HEK293 (cell line): ENCODE results near the gene PDZK1IP1.

Experiments
- CTCF ChIA-PET: fragments of 350-600 bp; formaldehyde crosslinking; extraction: SDS; loops from one replicate; lab custom pipeline; 2021; ENCODE audit warnings: antibody characterized with exemption; lab: Yijun Ruan, JAX
- POLR2A ChIA-PET: fragments of 300-600 bp; formaldehyde crosslinking; extraction: SDS; loops from one replicate; lab custom pipeline; 2020; ENCODE audit warnings: antibody characterized with exemption, inconsistent platforms; lab: Yijun Ruan, JAX
- H3K27ac ChIP-seq: fragments of 200-500 bp; sonication (Bioruptor generic); 2 replicates; pipeline ENCODE4 v1.5.1; 2014; ENCODE audit warnings: low read depth, low read length, control low read depth, inconsistent platforms; ENCODE audit errors: extremely low read depth
- H3K36me3 ChIP-seq, 2 experiments: fragments of 200-500 bp in 1 of 2; sonication (Bioruptor generic) in 1 of 2; 1 replicate in 1 of 2; 2 replicates in 1 of 2; pipeline ENCODE4 v1.5.1; 2014 to 2017; ENCODE audit warnings: inconsistent platforms in 2 of 2, low read length in 2 of 2; ENCODE audit not compliant: control insufficient read depth in 2 of 2, insufficient read depth in 1 of 2
- H3K4me1 ChIP-seq: fragments of 200-500 bp; sonication (Bioruptor generic); 2 replicates; pipeline ENCODE4 v1.5.1; 2014; ENCODE audit warnings: mild to moderate bottlenecking, low read length, inconsistent platforms; ENCODE audit not compliant: control insufficient read depth, insufficient read depth
- H3K4me3 ChIP-seq: 2 replicates; pipeline ENCODE4 v1.5.1; 2011; ENCODE audit warnings: low read depth, mild to moderate bottlenecking, control low read depth, low read length, moderate library complexity
- H3K9me3 ChIP-seq: fragments of 200-500 bp; sonication (Bioruptor generic); 2 replicates; pipeline ENCODE4 v1.5.1; 2014; ENCODE audit warnings: low read depth, low read length, inconsistent platforms; ENCODE audit not compliant: control insufficient read depth, insufficient read depth
- GLIS1 ChIP-seq: fragments of 450-650 bp; formaldehyde crosslinking; IDR thresholded peaks from 2 replicates; pipeline ENCODE4 v1.5.1; 2016; ENCODE audit warnings: missing biosample characterization, missing genetic modification characterization
- GLIS2 ChIP-seq: fragments of 450-650 bp; formaldehyde crosslinking; IDR thresholded peaks from 2 replicates; pipeline ENCODE4 v1.5.1; 2016; ENCODE audit warnings: missing biosample characterization, missing genetic modification characterization
- SCRT1 ChIP-seq: fragments of 450-650 bp; formaldehyde crosslinking; IDR thresholded peaks from 2 replicates; pipeline ENCODE4 v1.5.1; 2016; ENCODE audit warnings: missing biosample characterization, missing genetic modification characterization, borderline replicate concordance
- ZFP41 ChIP-seq: fragments of 450-650 bp; formaldehyde crosslinking; IDR thresholded peaks from 2 replicates; pipeline ENCODE4 v1.5.1; 2016; ENCODE audit warnings: missing biosample characterization, missing genetic modification characterization, borderline replicate concordance
- ZNF132 ChIP-seq: fragments of 450-650 bp; formaldehyde crosslinking; IDR thresholded peaks from 2 replicates; pipeline ENCODE4 v1.5.1; 2017; ENCODE audit warnings: missing biosample characterization, missing genetic modification characterization, borderline replicate concordance
- ZNF292 ChIP-seq: fragments of 450-650 bp; formaldehyde crosslinking; IDR thresholded peaks from 2 replicates; pipeline ENCODE4 v1.5.1; 2016; ENCODE audit warnings: low read depth, missing biosample characterization, missing genetic modification characterization, borderline replicate concordance
- ZNF529 ChIP-seq: fragments of 450-650 bp; formaldehyde crosslinking; IDR thresholded peaks from 2 replicates; pipeline ENCODE4 v1.5.1; 2017; ENCODE audit warnings: missing genetic modification characterization, missing biosample characterization; ENCODE audit not compliant: insufficient replicate concordance
- ZNF837 ChIP-seq: fragments of 450-650 bp; formaldehyde crosslinking; IDR thresholded peaks from 2 replicates; pipeline ENCODE4 v1.5.1; 2016; ENCODE audit warnings: missing biosample characterization, missing genetic modification characterization
- ZXDB ChIP-seq: fragments of 450-650 bp; formaldehyde crosslinking; IDR thresholded peaks from 2 replicates; pipeline ENCODE4 v1.5.1; 2016; ENCODE audit warnings: missing biosample characterization, missing genetic modification characterization
- TF ChIP-seq, protein P1 (sequence below): fragments of 450-650 bp; formaldehyde crosslinking; IDR thresholded peaks from 2 replicates; pipeline ENCODE4 v1.5.1; 2016; ENCODE audit warnings: missing biosample characterization, missing genetic modification characterization
- TF ChIP-seq, protein P2 (sequence below): fragments of 450-650 bp; IDR thresholded peaks from 2 replicates; pipeline ENCODE4 v1.5.1; 2018; ENCODE audit warnings: missing biosample characterization, missing genetic modification characterization
- TF ChIP-seq, protein P3 (sequence below): fragments of 450-650 bp; formaldehyde crosslinking; IDR thresholded peaks from 2 replicates; pipeline ENCODE4 v1.5.1; 2016; ENCODE audit warnings: missing biosample characterization, missing genetic modification characterization
- TF ChIP-seq, protein P4 (sequence below): fragments of 450-650 bp; formaldehyde crosslinking; IDR thresholded peaks from 2 replicates; pipeline ENCODE4 v1.5.1; 2016; ENCODE audit warnings: missing biosample characterization, missing genetic modification characterization
- TF ChIP-seq, protein P5 (sequence below): fragments of 450-650 bp; formaldehyde crosslinking; IDR thresholded peaks from 2 replicates; pipeline ENCODE4 v1.5.1; 2017; ENCODE audit warnings: missing biosample characterization, missing genetic modification characterization

PDZK1IP1 gene

DNA sequence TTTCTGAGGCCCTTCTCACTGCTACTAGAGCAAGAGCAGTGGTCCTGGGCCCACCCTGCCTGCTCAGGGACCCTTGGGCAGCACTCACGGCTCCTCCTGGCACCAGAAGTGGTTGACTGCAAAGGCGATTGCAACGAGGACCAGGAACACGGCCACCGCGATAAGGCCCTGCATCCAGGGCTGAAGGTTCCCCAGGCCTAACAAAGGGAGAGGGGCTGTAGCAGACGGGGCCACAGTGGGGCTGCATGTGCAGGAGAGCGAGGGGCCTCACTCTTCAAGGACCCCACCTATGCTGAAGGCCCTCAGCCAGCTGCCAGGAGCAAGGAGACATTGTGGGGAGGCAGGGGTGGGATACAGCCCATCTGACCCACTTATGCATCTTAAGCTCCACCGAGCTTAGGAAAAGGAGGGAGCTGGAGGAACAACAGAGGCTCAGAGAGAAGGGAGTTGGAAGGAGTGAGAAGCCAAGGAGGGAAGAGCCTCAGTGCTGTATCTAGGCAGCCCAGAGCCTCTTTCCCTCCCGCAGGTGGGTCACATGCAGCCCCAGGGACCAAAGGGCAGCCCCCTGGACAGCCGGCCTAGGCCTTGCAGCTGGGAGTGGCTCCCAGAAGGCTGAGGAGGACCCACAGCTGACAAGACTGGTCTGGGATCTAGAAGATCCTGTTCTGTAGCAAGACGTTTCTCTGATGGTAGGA is 2.5 kb downstream of the PDZK1IP1 start:
- no peaks in the 10 kb centered on the region for H3K9me3 ChIP-seq
- TF ChIP-seq, protein P1, sequence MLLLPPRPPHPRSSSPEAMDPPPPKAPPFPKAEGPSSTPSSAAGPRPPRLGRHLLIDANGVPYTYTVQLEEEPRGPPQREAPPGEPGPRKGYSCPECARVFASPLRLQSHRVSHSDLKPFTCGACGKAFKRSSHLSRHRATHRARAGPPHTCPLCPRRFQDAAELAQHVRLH (tag by site-specific recombination): no peak
- TF ChIP-seq GLIS1 (tag by site-specific recombination) (peak; percentile 48; the same call in 1 of the 2 replicates), ZNF132 (no peak)
- TF ChIP-seq, protein P2, sequence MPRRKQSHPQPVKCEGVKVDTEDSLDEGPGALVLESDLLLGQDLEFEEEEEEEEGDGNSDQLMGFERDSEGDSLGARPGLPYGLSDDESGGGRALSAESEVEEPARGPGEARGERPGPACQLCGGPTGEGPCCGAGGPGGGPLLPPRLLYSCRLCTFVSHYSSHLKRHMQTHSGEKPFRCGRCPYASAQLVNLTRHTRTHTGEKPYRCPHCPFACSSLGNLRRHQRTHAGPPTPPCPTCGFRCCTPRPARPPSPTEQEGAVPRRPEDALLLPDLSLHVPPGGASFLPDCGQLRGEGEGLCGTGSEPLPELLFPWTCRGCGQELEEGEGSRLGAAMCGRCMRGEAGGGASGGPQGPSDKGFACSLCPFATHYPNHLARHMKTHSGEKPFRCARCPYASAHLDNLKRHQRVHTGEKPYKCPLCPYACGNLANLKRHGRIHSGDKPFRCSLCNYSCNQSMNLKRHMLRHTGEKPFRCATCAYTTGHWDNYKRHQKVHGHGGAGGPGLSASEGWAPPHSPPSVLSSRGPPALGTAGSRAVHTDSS (tag by site-specific recombination): no peak
- no peaks in the 10 kb centered on the region for H3K4me1 ChIP-seq
- no peak overlapping the region for H3K4me3 ChIP-seq
- H3K36me3 ChIP-seq: no peaks in the 10 kb centered on the region
- POLR2A ChIA-PET: no interaction called here
- CTCF ChIA-PET: interaction anchor here (1.1 to 2.1 kb wide), 2 partner anchors 8 to 13 kb away, joined by 4 to 6 read pairs; no protein-coding TSS in a partner anchor
- H3K27ac ChIP-seq: no peak overlapping the region

DNA sequence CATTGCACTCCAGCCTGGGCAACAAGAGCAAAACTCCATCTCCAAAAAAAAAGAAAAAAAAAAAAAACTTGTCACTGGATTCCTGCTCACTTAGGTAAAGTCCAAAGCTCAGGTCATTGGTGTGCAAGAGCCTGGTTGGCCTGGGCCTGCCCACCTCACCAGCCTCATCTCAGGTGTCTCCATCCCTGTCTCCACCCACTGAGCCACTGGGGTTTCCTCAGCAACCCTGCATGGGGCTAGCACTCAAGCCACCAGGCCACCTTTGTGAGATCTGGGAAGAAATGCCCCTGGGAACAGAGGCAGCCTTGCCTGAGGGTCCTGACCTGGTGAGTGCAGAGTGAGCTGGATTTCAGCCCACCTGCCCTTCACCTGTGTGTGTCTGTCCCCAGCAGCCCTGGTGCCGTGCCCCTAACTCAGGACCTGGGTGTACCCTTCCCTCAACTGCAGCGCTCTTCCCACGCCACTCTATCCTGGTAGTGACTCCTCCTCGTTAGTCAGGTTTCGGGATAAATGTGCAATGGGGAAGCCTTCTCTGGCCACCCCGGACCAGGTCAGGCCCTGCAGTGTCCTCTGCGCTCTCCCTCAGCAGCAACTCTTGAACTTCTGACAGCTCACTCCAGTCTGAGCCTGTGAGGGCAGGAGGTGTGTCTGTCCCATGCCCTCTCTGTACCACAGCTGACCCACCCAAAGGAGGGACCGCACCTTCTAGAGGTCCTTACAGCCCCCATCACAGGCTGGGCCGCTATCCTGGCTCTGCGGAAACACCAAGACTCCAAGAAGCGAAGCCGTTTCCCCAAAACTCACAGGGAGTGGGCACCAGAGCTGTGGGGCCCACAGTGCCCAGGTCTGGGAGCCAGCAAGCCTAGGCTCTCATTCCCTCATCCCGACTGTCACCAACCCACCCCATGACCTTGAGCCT is 3.3 kb downstream of the PDZK1IP1 start:
- TF ChIP-seq, protein P3, sequence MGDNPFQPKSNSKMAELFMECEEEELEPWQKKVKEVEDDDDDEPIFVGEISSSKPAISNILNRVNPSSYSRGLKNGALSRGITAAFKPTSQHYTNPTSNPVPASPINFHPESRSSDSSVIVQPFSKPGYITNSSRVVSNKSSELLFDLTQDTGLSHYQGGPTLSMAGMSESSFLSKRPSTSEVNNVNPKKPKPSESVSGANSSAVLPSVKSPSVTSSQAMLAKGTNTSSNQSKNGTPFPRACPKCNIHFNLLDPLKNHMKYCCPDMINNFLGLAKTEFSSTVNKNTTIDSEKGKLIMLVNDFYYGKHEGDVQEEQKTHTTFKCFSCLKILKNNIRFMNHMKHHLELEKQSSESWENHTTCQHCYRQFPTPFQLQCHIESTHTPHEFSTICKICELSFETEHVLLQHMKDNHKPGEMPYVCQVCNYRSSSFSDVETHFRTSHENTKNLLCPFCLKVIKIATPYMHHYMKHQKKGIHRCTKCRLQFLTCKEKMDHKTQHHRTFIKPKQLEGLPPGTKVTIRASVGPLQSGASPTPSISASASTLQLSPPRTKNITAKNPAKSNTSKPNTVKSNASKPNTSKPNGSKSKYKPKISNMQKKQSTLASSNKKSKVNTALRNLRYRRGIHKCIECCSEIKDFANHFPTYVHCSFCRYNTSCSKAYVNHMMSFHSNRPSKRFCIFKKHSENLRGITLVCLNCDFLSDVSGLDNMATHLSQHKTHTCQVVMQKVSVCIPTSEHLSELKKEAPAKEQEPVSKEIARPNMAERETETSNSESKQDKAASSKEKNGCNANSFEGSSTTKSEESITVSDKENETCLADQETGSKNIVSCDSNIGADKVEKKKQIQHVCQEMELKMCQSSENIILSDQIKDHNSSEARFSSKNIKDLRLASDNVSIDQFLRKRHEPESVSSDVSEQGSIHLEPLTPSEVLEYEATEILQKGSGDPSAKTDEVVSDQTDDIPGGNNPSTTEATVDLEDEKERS (tag by site-specific recombination): no peak
- TF ChIP-seq ZXDB (tag by site-specific recombination): 0 out of 2 replicates have a peak, but pooled peaks have one; percentile 18
- POLR2A ChIA-PET: no interaction called here
- Histone ChIP-seq H3K4me1 (no peaks in the 10 kb centered on the region), H3K4me3 (no peak overlapping the region), H3K27ac (no peak overlapping the region), H3K36me3 (no peaks in the 10 kb centered on the region), H3K9me3 (no peaks in the 10 kb centered on the region)
- CTCF ChIA-PET: interaction anchor here (0.6 to 2.1 kb wide), 3 partner anchors 7 to 13 kb away, joined by 3 to 6 read pairs (median 4); no protein-coding TSS in a partner anchor

DNA sequence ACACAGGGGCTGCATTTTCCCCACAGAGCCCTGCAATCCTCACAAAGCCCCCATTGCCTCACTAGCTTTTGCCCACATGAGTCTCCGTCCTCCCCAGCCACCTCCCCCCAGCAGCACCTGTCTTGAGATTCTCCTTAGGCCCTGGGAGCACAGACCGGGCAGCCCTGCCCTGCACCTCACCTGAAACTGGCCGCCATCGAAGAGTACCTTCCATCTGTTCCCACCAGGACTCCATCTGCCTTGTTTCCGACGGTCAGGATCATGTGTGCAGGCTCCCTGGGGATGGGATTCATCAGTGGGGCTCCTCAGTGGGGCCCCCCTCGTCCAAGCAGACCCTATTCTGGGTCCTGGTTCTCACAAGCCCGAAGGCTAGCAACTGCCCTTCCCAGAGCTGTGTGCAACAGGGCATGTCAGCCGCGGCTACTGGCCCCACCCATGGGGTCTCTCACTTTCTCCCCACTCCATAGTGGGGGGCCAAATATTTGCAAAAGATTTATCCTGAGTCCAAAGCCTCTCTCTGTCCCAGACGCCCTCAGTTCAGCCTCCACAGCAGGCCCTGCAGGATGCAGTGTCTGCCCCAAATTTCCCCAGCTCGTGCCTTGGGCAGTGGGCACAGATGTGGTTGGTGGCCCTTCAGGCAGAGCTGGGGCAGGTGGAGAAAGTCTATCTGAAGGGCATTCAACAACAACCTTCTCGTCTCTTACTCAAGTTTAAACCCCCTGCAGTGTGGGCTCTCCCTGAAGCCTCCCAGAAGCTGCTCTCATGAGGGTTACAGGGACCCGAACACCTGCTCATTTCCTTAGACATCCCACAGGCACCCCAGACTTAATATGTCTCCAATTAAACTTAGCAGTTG is 4.8 kb downstream of the PDZK1IP1 start:
- POLR2A ChIA-PET: no interaction called here
- TF ChIP-seq ZNF529 (tag by site-specific recombination): no peak
- TF ChIP-seq, protein P2 (tag by site-specific recombination): no peak
- TF ChIP-seq ZNF837 (tag by site-specific recombination): no peak
- TF ChIP-seq SCRT1: no peak
- TF ChIP-seq ZFP41 (tag by site-specific recombination): no peak
- TF ChIP-seq, protein P4, sequence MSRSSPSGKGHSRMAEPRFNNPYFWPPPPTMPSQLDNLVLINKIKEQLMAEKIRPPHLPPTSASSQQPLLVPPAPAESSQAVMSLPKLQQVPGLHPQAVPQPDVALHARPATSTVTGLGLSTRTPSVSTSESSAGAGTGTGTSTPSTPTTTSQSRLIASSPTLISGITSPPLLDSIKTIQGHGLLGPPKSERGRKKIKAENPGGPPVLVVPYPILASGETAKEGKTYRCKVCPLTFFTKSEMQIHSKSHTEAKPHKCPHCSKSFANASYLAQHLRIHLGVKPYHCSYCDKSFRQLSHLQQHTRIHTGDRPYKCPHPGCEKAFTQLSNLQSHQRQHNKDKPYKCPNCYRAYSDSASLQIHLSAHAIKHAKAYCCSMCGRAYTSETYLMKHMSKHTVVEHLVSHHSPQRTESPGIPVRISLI (tag by site-specific recombination): no peak
- TF ChIP-seq GLIS2 (tag by site-specific recombination): no peak
- no peak for TF ChIP-seq ZNF292 (tag by site-specific recombination)
- TF ChIP-seq, protein P5, sequence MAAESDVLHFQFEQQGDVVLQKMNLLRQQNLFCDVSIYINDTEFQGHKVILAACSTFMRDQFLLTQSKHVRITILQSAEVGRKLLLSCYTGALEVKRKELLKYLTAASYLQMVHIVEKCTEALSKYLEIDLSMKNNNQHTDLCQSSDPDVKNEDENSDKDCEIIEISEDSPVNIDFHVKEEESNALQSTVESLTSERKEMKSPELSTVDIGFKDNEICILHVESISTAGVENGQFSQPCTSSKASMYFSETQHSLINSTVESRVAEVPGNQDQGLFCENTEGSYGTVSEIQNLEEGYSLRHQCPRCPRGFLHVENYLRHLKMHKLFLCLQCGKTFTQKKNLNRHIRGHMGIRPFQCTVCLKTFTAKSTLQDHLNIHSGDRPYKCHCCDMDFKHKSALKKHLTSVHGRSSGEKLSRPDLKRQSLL (tag by site-specific recombination): no peak

More for the DNA sequence above, 4.8 kb downstream of the PDZK1IP1 start:
- Histone ChIP-seq H3K36me3 (no peaks in the 10 kb centered on the region), H3K4me1 (no peaks in the 10 kb centered on the region), H3K27ac (no peak overlapping the region), H3K4me3 (no peak overlapping the region), H3K9me3 (no peaks in the 10 kb centered on the region)
- CTCF ChIA-PET: interaction anchor here (0.5 to 2.3 kb wide), 4 partner anchors 8 to 100 kb away, joined by 3 to 23 read pairs (median 6); no protein-coding TSS in a partner anchor
